Lower leg skin (tissue), 4 donors: ENCODE data around the gene TTC24. TPM values are rescaled to one million over a fixed set of nuclear protein-coding genes. Genes with fewer than 3 reads are reported as not detected.
"Not testable (repeated sequence)": the region's sequence is repeated elsewhere in the genome, so short reads cannot be mapped to it uniquely, and the experiment has no call there.

Source experiments
- DNase-seq, 2 donors: peaks; one replicate each; pipeline ENCODE4 v3.0.0-alpha.2; 2019; ENCODE audit warnings: low spot score in 2 of 2
- H3K4me3 ChIP-seq: fragments of 200-600 bp; sonication (generic); 2 replicates; pipeline ENCODE4 v1.5.1; 2017; ENCODE audit warnings: mild to moderate bottlenecking, low read depth; ENCODE audit not compliant: poor library complexity, severe bottlenecking
- POLR2A ChIP-seq, 2 donors: fragments of 450-650 bp; IDR thresholded peaks; one replicate each; pipeline ENCODE4 v1.6.1; 2016 to 2017; ENCODE audit warnings: antibody characterized with exemption in 2 of 2, mild to moderate bottlenecking in 1 of 2, moderate library complexity in 1 of 2
- WGBS, 2 donors: methylation state at CpG; one replicate each; pipeline ENCODE4 v1.1.5; 2018; 5-methylcytosine and 5-hydroxymethylcytosine counted together
- intact Hi-C: fragments of 100-400 bp; cut with DNase I; formaldehyde crosslinking; loops from one replicate; pipeline ENCODE4 v1.15.0; 2023; ENCODE audit warnings: low total_unique reads
- total RNA-seq, 4 donors: library from RNA; depleted of rRNA; stranded (reverse); fragments of >200 nt; gene quantifications; one replicate each; pipeline ENCODE4 v1.1.0, GENCODE V29; 2016
- TF ChIP-seq, protein P1 (sequence below), 3 donors: fragments of 450-650 bp; IDR thresholded peaks; one replicate each; pipeline ENCODE4 v1.5.1; 2016; ENCODE audit warnings: antibody characterized with exemption in 3 of 3, mild to moderate bottlenecking in 3 of 3, moderate library complexity in 2 of 3

TTC24 gene
- total RNA-seq, 4 donors from 2014 or later: 0.19 TPM; not detected in 3

DNA sequence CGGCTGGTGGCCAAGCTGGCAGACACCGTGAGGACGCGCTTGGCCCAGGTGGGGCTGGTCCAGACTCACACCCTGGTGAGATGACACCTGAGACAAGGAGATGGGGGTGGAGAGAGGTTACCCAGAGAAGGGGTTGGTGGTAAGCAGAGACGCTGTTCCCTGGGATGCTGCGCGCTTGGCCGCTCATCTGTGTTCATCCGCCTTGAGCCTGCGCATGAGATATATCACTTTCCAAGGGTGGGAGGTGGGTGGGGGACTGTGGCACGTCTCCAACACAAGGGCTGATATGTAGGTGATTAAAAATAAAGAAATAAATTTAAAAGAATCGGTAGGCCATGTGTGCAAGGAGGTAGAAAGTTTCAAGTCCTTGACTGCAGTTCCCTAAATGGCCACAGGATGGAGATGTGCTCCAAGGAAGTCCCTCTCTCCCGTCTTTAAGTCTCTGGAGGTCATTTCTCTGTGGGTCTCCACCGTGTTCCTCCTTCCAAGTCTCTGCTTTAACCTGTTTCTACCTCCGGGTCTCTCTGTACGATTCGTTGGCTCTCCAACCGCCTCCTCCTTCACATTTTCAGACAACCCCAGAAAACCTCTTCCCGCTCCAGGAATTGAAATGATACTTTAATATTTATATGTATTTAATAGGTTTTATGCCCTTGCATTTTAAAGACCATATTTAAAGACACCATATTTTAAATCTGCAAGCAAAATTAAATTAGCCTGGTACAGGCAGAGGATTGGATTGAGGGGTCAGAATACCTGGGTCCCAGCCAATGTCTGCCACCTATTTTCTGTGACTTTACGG lies 4.5 kb downstream of the TTC24 start:
- WGBS, 2 donors: 51 to 52% methylated on average over 20 of the region's 20 CpGs
- intact Hi-C loops: loop anchor here (10.0 kb wide), 1 partner anchor 139 kb away; no protein-coding TSS in a partner anchor
- TF ChIP-seq, protein P1, sequence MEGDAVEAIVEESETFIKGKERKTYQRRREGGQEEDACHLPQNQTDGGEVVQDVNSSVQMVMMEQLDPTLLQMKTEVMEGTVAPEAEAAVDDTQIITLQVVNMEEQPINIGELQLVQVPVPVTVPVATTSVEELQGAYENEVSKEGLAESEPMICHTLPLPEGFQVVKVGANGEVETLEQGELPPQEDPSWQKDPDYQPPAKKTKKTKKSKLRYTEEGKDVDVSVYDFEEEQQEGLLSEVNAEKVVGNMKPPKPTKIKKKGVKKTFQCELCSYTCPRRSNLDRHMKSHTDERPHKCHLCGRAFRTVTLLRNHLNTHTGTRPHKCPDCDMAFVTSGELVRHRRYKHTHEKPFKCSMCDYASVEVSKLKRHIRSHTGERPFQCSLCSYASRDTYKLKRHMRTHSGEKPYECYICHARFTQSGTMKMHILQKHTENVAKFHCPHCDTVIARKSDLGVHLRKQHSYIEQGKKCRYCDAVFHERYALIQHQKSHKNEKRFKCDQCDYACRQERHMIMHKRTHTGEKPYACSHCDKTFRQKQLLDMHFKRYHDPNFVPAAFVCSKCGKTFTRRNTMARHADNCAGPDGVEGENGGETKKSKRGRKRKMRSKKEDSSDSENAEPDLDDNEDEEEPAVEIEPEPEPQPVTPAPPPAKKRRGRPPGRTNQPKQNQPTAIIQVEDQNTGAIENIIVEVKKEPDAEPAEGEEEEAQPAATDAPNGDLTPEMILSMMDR (IDR thresholded peaks at IDR 0.05): peak in 1 of 3 donors; percentile 41
- no peak for TF ChIP-seq POLR2A (IDR thresholded peaks at IDR 0.05)
- peak; percentile 80 to 90 for DNase-seq
- H3K4me3 ChIP-seq: no peak overlapping the region

DNA sequence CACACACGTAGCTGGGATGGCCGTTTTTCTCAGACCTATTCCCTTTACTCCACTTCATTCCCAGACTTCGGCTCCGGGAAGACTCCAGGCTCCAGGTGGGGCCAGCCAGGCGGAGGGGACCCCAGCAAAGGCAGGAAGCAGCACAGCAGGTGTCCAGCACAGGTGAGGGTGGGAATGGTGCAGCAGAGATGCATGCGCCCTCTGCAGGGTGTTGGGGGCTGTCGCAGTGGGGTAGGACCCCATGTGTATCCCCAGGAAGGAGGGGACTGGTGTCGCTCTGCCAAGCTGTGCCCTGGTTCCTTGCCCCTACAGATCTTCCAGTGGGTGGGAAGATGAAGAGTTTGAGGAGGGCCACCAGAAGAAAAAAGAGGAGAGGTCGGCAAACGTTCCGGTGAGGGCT lies 5.3 kb downstream of the TTC24 start:
- DNase-seq: no peak
- WGBS, 2 donors: 54 to 55% methylated on average over 11 of the region's 11 CpGs
- TF ChIP-seq POLR2A (IDR thresholded peaks at IDR 0.05): no peak
- TF ChIP-seq, protein P1 (IDR thresholded peaks at IDR 0.05): no peak
- intact Hi-C loops: loop anchor here (10.0 kb wide), 1 partner anchor 140 kb away; no protein-coding TSS in a partner anchor
- no peak overlapping the region for H3K4me3 ChIP-seq

DNA sequence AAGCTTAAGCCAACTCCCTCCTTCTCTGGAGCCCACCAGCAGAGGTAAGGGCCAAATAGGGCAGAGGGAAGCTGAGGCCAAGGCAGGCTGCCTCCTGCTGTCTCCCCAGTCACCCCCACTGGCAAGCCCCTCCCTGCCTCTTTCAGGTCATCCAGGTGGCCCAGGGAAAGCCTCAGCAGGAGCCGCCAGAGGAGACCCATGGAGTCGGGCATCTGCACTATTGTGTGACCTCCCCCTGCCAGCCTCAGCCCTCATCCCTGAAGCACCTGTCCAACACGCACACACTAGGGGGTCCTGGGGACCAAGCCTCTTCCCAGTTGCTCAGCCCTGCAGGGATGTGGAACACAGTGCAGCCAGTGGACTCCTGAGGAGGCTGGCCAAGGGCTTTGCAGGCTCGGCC lies 6.8 kb downstream of the TTC24 start:
- TF ChIP-seq, protein P1 (IDR thresholded peaks at IDR 0.05): no peak
- no peak for TF ChIP-seq POLR2A (IDR thresholded peaks at IDR 0.05)
- 73 to 74% methylated on average over 4 of the region's 4 CpGs for WGBS, 2 donors
- DNase-seq: no peak
- no peak overlapping the region for H3K4me3 ChIP-seq
- intact Hi-C loops: loop anchor here (10.0 kb wide), 1 partner anchor 142 kb away; no protein-coding TSS in a partner anchor

DNA sequence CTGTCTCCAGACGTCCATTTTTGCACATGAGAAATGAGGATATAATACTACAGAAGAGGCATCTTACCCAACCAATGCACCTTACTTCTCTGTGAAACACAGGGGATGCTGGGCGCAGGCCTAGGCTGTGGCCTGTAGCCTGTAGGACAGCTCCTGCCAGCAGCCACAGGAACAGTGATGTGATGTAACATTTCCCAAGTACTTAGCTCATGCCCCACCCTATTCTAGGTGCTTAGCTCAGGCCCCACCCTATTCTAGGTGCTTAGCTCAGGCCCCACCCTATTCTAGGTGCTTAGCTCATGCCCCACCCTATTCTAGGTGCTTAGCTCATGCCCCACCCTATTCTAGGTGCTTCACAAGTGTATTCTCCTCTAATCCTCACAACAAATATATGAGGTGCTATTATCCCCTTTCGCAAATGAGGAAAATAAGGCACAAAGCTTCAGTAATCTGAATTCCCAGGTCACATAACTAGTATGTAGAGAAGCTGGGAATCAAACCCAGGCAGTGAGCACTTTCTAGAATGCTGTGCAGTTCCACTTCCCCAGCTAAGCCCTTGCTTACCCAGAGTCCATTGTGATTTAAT lies 7.5 kb downstream of the TTC24 start:
- no peak for DNase-seq
- intact Hi-C loops: loop anchor here (10.0 kb wide), 1 partner anchor 142 kb away; no protein-coding TSS in a partner anchor
- TF ChIP-seq, protein P1 (IDR thresholded peaks at IDR 0.05): no peak
- TF ChIP-seq POLR2A (IDR thresholded peaks at IDR 0.05): no peak
- H3K4me3 ChIP-seq: no peak overlapping the region
- 89 to 92% methylated on average over 3 of the region's 3 CpGs for WGBS, 2 donors

DNA sequence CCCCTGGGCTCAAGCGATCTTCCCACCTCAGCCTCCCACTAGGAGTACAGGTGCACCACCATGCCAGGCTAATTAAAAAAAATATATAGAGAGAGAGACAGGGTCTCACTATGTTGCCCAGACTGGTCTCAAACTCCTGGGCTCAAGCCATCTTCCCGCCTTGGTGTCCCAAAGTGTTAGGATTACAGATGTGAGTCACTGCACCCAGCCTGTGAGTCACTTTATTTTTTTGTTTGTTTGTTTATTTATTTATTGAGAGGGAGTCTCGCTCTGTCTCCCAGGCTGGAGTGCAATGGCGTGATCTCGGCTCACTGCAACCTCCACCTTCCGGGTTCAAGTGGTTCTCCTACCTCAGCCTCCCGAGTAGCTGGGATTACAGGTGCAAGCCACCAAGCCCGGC lies 8.4 kb downstream of the TTC24 start:
- WGBS, 2 donors: 87 to 94% methylated on average over 8 of the region's 8 CpGs
- intact Hi-C loops: loop anchor here (10.0 kb wide), 1 partner anchor 143 kb away; no protein-coding TSS in a partner anchor
- DNase-seq, H3K4me3 ChIP-seq: not testable (repeated sequence)

DNA sequence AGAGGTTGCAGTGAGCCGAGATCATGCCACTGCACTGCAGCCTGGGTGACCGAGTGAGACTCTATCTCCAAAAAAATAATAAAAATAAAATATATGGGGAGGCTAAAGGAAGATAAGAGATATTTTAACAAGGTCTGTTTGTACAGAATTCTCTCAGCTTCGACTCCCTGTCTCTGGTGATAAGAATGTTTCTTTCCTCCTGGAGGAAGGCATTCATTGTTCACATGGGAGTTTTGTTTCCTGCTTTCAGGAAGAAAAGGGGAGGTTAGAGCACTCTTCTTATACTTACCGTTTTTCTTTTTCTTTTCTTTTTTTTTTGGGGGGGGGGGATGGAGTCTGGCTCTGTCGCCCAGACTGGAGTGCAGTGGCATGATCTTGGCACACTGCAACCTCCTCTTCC lies 10.0 kb downstream of the TTC24 start:
- TF ChIP-seq POLR2A (IDR thresholded peaks at IDR 0.05): no peak
- TF ChIP-seq, protein P1 (IDR thresholded peaks at IDR 0.05): no peak
- 67 to 68% methylated on average over 5 of the region's 5 CpGs for WGBS, 2 donors
- intact Hi-C loops: loop anchor here (10.0 kb wide), 1 partner anchor 145 kb away; no protein-coding TSS in a partner anchor
- no peak for DNase-seq
- H3K4me3 ChIP-seq: no peak overlapping the region
